ENCODE results near the gene TGFB1I1.

GRCh38 chr16:31476303-31477219, 4.6 kb downstream of the TGFB1I1 start:
- TF ChIP-seq POLR2AphosphoS5 (IDR thresholded peaks at IDR 0.05) (no peak), CTCF (IDR thresholded peaks at IDR 0.05; ENCODE audit: poor library complexity, severe bottlenecking) (no peak), TAF1 (IDR thresholded peaks at IDR 0.05; ENCODE audit: low read depth) (no peak), REST (IDR thresholded peaks at IDR 0.05; ENCODE audit: borderline replicate concordance) (no peak), EP300 (conservative IDR thresholded peaks at IDR 0.05; ENCODE audit: poor library complexity, severe bottlenecking) (no peak), EZH2 (IDR thresholded peaks at IDR 0.05; ENCODE audit: borderline replicate concordance, insufficient read depth, low read length, poor library complexity, severe bottlenecking) (peak; percentile 50)
